HUDEP-2 (cell line): ENCODE results near the gene ZBTB21.

Experiments used
- DNase-seq, 76 experiments: peaks; one replicate each; lab custom pipeline; 2025; ENCODE audit not compliant: unreplicated experiment in 76 of 76; lab: John Stamatoyannopoulos, UW

The ZBTB21 gene

GRCh38 chr21:42021371-42022090 lies 11.4 kb upstream of the ZBTB21 start:
- no peak for DNase-seq

GRCh38 chr21:42019706-42020105 lies 9.5 kb upstream of the ZBTB21 start:
- no peak for DNase-seq

- DNase-seq, result no peak
These were observed 9.0 kb upstream of the ZBTB21 start for GRCh38 chr21:42019101-42019605.

GRCh38 chr21:42017022-42017421 lies 6.9 kb upstream of the ZBTB21 start:
- DNase-seq, result no peak

DNA sequence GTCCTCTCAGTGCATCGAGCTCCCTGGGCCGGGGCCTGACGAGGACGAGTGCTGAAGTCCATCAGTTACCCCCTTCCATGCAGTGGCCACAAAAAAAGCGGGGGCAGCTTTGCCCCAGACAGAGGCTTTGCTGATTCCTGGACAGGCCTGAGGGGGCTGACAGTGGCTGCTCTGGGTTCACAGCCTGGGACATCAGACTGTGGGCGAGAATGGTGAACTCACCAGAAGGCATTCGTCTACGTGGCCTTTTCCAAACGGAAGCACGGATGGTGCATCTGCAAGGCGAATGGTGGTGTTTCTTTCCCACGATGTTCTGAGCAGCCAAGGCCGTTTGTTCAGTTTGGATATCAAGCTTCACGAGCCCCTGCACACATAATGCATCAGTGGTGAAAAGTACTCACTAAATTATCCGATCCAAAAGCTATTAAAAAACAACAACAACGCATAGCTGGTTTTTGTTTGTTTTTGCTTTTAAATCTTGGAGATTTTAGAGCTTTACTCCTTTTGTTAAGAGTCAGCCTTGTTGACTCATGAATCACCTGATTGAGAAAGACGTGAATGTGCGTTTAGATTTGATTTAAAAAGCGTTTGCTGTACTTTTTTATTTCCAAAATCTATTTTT lies 6.3 kb upstream of the ZBTB21 start:
- no peak for DNase-seq

GRCh38 chr21:42013931-42014330 lies 3.8 kb upstream of the ZBTB21 start:
- DNase-seq, result no peak

DNA sequence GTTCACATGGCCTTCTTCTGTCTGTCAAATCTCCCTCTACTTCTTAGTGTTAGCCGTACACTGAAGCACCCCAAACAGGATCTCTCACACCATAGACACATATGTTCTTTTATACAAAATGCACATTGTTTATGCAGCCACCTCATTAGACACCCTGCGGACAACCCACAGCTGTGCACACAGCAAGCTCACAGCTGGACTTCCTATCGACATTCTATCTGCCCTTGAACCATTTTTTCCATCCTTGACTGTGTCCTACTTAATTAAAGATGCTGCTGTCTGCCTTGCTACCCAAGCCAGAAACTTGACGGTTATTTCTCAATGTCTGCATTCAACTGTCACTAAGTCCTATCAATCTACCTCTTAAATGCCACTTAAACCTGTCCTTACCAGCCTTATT lies 3.2 kb upstream of the ZBTB21 start:
- no peak for DNase-seq

DNA sequence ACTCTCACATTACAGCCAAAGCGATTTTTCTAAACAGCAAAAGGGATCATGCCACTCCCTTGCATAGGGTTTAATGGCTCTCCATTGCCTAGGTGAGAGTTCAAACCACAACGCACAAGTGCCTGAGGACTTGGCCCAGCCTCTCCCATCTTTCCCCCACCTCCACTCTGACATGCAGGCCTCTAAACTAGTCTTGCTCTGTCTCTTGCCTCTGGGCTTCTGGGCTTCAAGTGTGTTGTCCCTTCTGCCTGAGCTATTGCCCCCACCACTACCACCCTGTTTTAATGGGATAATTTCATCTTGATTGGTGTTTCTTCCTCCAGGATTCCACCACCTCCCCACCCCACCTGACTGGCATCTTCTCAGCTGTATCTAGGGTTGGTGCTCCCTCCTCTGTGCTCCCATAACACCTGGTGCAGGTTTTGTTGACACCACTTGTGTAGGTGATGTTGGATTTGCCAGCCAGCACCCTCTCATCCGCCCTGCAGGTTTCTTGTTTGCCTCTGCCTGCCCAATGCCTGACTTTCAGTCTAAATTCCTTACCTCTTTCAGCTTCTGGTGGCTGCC lies 2.7 kb upstream of the ZBTB21 start:
- DNase-seq, result no peak

- no peak for DNase-seq
These were observed 2.2 kb upstream of the ZBTB21 start for GRCh38 chr21:42012344-42012743.

GRCh38 chr21:42010507-42011495 lies 641 bp upstream of the ZBTB21 start:
- DNase-seq, result peak in 25 of 76 experiments; percentile 10 to 85 (median 49)

DNA sequence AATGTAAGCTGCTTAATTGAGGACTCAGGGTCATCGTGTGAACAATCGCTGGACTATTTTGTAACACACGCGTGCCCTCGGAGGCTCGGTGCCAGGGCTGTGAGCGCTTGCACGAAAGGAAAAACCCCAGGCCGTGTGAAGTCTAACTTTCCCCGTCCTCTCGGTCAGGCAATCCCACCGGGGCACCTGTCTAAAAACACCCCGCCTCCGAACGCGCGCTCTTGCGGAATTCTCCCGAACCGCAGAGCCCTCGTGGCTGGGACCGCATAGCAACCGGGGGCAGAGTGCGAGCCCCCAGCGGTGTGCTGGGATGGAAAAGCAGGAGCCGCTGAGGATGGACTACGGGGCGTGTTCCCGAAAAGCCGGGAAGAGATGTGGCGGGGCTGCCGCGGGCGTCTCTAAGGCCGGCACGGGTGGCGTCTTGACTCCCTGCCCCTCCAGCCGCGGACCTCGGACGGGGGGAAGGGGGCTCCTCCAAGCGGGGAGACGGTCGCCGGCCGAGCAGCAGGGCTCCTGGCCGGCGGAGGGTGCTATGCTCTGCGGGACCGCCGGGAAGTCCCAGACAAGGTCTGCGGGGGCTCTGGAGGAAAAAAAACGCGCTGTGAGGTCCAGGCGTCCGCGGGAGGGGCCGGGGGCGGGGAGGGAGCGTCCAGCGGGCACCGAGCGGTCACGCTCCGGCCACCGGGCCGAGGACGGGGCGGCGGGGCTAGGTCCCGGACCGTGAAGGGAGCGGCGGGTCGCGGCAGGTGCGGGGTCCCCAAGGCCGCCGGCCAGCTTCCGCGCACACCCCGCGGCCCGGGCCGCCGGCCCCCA lies 936 bp downstream of the ZBTB21 start:
- peak in 30 of 76 experiments; percentile 18 to 62 (median 36) for DNase-seq

GRCh38 chr21:42007356-42007940 lies 2.7 kb downstream of the ZBTB21 start:
- DNase-seq, result no peak

DNA sequence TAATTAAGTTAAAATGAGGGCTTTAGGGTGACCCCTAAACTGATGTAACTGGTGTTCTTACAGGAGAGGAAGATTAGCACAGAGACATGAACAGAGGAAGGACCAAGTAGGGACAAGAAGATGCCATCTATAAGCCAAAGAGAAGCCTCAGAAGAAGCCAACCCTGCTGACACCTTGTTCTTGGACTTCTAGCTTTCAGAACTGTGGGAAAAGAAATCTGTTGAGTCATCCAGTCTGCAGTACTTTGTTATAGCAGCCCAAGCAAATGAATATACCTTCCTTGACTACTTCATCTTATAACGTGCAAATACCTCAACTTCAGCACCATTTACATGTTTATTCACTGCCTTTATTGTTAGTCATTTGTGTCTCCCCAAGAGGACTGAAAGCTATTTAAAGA lies 3.4 kb downstream of the ZBTB21 start:
- DNase-seq, result no peak

DNA sequence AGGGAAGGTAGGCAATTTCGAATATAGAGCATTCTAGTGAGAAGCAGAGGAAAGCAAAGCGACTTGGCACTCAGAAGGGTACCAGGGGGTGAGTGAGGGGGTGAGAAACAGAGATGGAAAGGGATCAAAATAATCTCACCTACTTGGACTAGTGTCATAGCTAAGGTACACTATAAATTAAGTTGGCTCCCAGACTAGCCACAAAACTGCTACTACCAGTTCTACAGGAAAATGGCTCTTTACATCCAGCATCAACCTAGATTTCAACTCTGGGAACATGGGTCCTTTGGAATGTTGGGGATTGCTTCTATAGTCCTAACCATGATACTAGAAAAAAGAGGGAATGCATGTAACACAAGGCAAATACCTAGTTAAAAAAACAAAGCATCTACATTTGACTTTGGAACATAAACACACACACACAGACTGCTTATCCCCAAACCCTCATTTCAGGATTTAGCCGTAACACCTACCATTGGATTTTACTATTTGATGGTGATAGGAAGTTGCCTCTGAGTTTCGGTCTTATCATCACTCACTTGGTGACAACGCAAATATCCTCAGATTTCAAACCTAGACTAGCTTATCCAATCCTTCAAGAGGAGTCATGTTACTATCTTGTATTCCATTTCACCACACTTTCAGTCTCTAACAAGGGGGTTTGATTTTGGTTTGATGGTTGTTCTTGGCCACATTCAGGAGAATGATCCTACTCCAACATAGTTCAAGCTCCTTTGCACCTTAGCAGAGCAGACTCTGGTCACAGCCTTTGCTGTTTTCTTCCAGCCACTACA lies 5.6 kb downstream of the ZBTB21 start:
- no peak for DNase-seq

DNA sequence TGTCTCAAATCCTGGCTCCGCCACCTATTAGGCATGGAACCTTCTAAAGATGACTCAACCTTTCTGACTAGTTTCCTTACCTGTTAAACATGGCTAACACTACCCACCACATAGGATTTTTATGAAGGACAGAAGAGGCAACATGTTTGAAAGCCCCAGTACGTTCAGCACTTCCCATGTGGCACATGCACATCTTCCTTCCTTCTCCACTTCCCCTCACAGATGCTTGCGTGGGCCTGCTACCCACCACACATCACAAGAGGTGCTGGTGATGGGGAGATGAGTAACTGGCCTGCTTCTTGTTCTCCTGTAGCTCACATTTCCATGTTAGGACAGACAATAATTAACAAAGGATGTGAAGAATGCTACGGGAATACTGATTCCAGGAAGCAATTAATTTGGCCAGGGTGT lies 7.1 kb downstream of the ZBTB21 start:
- DNase-seq, result no peak

GRCh38 chr21:42002421-42002958 lies 7.7 kb downstream of the ZBTB21 start:
- DNase-seq, result no peak

- no peak for DNase-seq
These were observed 8.4 kb downstream of the ZBTB21 start for GRCh38 chr21:42001781-42002180.

DNA sequence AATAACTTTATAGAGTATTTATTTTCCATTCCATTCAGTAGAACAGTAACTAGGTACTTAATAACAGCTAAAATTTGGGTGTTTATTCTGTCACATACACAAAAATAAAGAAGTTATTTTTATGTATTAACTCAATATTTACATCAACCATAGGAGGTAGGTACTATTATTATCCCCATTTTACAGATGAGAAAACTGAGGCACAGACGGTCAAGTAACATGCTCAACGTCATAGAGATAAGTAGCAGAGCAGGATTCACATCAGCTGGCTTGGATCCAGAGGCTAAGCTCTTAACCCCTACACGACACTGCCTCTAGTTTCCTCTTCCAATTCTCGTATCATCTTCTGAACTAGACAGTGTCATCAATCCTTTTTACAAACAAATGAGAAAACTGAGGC lies 9.3 kb downstream of the ZBTB21 start:
- DNase-seq, result no peak

- no peak for DNase-seq
These were observed 12.5 kb downstream of the ZBTB21 start for GRCh38 chr21:41997657-41998056.
